ENCODE data around the gene TMEM95.

TMEM95 gene

GRCh38 chr17:7323731-7324437, 31.1 kb upstream of the TMEM95 start:
- DNase-seq (ENCODE audit: extremely low read depth, insufficient read length): peak; percentile 70
- Histone ChIP-seq H3K4me3 (replicated peaks; ENCODE audit: low read depth, low read length) (no peak overlapping the region), H3K36me3 (ENCODE audit: control insufficient read depth, insufficient read depth, low read length) (peaks cover 48% of the 10 kb centered on the region), H3K27me3 (replicated peaks; ENCODE audit: control insufficient read depth, insufficient read depth, low read length) (no peaks in the 10 kb centered on the region)
- TF ChIP-seq, protein P1, sequence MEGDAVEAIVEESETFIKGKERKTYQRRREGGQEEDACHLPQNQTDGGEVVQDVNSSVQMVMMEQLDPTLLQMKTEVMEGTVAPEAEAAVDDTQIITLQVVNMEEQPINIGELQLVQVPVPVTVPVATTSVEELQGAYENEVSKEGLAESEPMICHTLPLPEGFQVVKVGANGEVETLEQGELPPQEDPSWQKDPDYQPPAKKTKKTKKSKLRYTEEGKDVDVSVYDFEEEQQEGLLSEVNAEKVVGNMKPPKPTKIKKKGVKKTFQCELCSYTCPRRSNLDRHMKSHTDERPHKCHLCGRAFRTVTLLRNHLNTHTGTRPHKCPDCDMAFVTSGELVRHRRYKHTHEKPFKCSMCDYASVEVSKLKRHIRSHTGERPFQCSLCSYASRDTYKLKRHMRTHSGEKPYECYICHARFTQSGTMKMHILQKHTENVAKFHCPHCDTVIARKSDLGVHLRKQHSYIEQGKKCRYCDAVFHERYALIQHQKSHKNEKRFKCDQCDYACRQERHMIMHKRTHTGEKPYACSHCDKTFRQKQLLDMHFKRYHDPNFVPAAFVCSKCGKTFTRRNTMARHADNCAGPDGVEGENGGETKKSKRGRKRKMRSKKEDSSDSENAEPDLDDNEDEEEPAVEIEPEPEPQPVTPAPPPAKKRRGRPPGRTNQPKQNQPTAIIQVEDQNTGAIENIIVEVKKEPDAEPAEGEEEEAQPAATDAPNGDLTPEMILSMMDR (IDR thresholded peaks at IDR 0.05; ENCODE audit: insufficient read depth, low read length, poor library complexity, severe bottlenecking): peak; percentile 99

DNA sequence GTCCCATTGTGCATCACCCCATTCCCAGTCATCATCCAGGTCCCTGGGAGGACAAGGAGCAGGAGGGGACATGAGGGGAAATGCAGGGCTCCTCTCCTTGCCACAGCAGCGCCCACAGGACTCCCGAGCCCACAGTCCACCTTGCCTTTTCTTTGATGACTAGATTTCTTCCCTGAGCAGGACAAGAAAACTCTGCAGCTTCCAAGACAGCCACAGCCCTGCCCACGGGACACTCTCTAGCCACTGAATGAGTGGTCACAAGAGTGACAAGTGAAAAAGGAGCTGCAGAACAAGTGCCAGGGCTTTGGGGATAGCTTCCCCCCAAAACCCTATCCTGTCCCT, 30.5 kb upstream of the TMEM95 start:
- TF ChIP-seq, protein P1 (IDR thresholded peaks at IDR 0.05; ENCODE audit: insufficient read depth, low read length, poor library complexity, severe bottlenecking): no peak
- peaks cover 45% of the 10 kb centered on the region for H3K36me3 ChIP-seq (ENCODE audit: control insufficient read depth, insufficient read depth, low read length)
- no peak overlapping the region for H3K4me3 ChIP-seq (replicated peaks; ENCODE audit: low read depth, low read length)

DNA sequence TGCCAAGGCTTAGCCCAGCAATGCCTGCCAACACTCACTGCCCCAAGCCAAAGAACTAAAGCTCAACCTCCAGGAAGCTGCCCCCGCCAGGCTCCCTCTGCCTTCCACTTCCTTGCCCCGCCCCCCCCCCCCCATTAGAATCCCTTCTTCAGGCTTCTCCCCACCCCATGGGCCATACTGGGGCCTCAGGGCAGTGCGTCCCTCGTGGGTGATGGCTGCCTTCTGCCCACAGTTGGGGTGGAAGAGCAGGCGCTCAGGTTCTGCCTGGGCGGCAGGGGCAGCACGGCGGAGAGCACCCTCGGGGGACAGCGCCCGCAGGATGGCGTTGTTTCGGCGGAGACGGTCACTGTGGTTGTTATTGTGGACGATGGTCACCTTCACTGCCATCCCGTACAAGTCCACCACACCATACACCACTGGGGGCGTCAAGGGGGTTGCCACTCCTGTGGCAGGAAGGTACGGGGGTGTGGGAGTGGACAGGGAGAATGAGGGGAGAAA, 29.9 kb upstream of the TMEM95 start:
- DNase-seq (ENCODE audit: extremely low read depth, insufficient read length): no peak
- Histone ChIP-seq H3K4me3 (replicated peaks; ENCODE audit: low read depth, low read length) (no peak overlapping the region), H3K36me3 (ENCODE audit: control insufficient read depth, insufficient read depth, low read length) (peaks cover 45% of the 10 kb centered on the region), H3K27me3 (replicated peaks; ENCODE audit: control insufficient read depth, insufficient read depth, low read length) (no peaks in the 10 kb centered on the region)
- TF ChIP-seq, protein P1 (IDR thresholded peaks at IDR 0.05; ENCODE audit: insufficient read depth, low read length, poor library complexity, severe bottlenecking): no peak

More for the DNA sequence above, 30.5 kb upstream of the TMEM95 start:
- DNase-seq (ENCODE audit: extremely low read depth, insufficient read length): no peak
- no peaks in the 10 kb centered on the region for H3K27me3 ChIP-seq (replicated peaks; ENCODE audit: control insufficient read depth, insufficient read depth, low read length)

GRCh38 chr17:7326186-7326585, 28.8 kb upstream of the TMEM95 start:
- Histone ChIP-seq H3K27me3 (replicated peaks; ENCODE audit: control insufficient read depth, insufficient read depth, low read length) (no peaks in the 10 kb centered on the region), H3K4me3 (replicated peaks; ENCODE audit: low read depth, low read length) (no peak overlapping the region), H3K36me3 (ENCODE audit: control insufficient read depth, insufficient read depth, low read length) (peaks cover 37% of the 10 kb centered on the region)
- TF ChIP-seq, protein P1 (IDR thresholded peaks at IDR 0.05; ENCODE audit: insufficient read depth, low read length, poor library complexity, severe bottlenecking): no peak
- DNase-seq (ENCODE audit: extremely low read depth, insufficient read length): no peak

DNA sequence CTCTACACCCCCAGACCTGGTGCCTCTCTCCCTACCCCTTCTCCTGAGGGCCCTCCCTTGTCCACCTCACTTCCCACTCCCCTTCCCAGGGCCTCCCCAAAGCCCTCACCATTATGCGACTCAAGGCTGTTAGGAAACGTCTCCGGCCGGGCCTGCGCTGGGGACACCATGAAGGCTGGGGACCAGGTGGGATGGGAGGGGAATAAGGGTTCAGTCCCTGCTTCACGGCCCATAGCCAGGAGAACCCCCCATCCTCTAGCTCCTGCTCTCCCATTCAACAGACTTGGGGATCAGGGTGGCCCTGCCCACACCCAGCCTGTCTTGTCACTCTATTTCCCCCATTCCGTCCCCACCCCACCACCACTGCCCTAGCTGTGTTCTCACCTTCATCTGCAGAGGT, 27.9 kb upstream of the TMEM95 start:
- peaks cover 28% of the 10 kb centered on the region for H3K36me3 ChIP-seq (ENCODE audit: control insufficient read depth, insufficient read depth, low read length)
- DNase-seq (ENCODE audit: extremely low read depth, insufficient read length): no peak
- no peak overlapping the region for H3K4me3 ChIP-seq (replicated peaks; ENCODE audit: low read depth, low read length)
- H3K27me3 ChIP-seq (replicated peaks; ENCODE audit: control insufficient read depth, insufficient read depth, low read length): no peaks in the 10 kb centered on the region
- TF ChIP-seq, protein P1 (IDR thresholded peaks at IDR 0.05; ENCODE audit: insufficient read depth, low read length, poor library complexity, severe bottlenecking): no peak

All from GM06990 (cell line).